ENCODE data around the gene ELAVL3.

GRCh38 chr19:11510444-11510843, 29.6 kb upstream of the ELAVL3 start:
- TF ChIP-seq, protein P1, sequence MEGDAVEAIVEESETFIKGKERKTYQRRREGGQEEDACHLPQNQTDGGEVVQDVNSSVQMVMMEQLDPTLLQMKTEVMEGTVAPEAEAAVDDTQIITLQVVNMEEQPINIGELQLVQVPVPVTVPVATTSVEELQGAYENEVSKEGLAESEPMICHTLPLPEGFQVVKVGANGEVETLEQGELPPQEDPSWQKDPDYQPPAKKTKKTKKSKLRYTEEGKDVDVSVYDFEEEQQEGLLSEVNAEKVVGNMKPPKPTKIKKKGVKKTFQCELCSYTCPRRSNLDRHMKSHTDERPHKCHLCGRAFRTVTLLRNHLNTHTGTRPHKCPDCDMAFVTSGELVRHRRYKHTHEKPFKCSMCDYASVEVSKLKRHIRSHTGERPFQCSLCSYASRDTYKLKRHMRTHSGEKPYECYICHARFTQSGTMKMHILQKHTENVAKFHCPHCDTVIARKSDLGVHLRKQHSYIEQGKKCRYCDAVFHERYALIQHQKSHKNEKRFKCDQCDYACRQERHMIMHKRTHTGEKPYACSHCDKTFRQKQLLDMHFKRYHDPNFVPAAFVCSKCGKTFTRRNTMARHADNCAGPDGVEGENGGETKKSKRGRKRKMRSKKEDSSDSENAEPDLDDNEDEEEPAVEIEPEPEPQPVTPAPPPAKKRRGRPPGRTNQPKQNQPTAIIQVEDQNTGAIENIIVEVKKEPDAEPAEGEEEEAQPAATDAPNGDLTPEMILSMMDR (conservative IDR thresholded peaks at IDR 0.05; ENCODE audit: low read length), result no peak
- no peak for TF ChIP-seq EZH2phosphoT487 (IDR thresholded peaks at IDR 0.05; ENCODE audit: borderline replicate concordance)

Measured in Loucy (cell line).